Stimulated activated CD8-positive, alpha-beta memory T cell treated with anti-CD3 and anti-CD28 coated beads, Interleukin-4, amount 100 ng/mL, for 48 hours (primary cell): ENCODE results near the gene CNFN.
"Not testable (repeated sequence)": the region's sequence is repeated elsewhere in the genome, so short reads cannot be mapped to it uniquely, and the experiment has no call there.

Experiments
- DNase-seq: peaks from one replicate; pipeline ENCODE4 v3.0.0-alpha.2; 2020

The CNFN gene

DNA sequence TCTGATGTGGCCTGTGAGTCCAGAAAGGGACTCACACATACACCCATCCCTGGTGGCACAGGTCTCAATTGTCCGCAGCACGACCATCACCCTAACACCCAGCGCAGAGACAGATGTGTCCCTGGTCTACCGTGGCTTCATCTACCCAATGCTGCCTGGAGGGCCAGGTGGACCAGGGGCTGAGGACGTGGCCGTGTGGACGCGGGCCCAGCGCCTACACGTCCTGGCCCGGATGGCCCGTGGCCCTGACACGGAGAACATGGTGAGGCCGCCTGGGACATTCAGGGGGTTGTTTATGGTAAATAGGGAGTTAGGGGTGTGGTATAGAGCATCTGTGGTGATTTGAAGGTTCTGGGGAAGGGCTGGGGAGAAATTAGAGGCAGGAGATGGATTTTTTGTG, 41.9 kb downstream of the CNFN start:
- no peak for DNase-seq

DNA sequence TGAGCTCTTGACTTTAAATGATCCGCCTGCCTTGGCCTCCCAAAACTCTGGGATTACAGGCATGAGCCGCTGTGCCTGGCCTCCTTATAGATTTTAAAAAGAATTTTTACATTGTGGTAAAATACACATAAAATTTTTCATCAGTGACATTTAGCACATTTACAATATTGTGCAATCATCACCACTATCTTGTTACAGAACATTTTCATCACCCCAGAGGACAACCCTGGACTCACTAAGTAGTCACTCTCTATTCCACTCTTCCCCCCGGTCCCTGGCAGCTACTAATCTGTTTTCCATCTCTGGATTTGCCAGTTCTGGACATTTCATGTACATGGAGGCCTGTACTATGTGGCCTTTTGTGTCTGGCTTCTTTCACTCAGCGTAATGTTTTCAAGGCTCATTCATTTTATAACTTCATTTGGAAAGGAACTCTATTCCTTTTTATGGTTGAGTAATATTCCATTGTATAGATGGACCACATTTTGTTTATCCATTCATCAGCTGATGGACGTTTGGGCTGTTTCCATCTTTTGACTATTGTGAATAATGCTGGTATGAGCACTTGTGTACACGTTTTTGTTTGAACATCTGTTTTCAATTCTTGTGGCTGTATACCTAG, 44.8 kb downstream of the CNFN start:
- no peak for DNase-seq

DNA sequence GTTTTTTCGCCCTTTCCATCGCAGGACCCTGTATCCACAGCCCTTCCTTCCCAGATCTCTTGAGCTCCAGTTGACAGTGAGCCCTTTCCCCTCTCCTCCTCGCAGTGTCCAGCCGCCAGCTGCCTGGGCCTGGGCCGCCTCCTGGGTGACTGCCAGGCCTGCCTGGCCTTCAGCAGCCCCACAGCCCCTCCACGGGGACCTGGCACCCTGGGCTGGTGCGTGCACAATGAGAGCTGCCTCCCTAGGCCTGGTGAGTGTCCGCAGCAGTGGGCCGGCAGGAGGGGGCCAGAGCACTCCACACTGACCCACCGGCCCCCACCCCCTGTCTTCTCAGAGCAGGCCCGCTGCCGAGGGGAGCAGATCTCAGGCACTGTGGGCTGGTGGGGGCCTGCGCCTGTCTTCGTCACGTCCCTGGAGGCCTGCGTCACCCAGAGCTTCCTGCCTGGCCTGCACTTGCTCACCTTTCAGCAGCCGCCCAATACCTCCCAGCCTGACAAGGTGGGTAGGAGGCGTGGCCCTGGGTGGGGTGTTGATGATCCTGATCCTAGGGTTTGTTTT, 45.7 kb downstream of the CNFN start:
- no peak for DNase-seq

DNA sequence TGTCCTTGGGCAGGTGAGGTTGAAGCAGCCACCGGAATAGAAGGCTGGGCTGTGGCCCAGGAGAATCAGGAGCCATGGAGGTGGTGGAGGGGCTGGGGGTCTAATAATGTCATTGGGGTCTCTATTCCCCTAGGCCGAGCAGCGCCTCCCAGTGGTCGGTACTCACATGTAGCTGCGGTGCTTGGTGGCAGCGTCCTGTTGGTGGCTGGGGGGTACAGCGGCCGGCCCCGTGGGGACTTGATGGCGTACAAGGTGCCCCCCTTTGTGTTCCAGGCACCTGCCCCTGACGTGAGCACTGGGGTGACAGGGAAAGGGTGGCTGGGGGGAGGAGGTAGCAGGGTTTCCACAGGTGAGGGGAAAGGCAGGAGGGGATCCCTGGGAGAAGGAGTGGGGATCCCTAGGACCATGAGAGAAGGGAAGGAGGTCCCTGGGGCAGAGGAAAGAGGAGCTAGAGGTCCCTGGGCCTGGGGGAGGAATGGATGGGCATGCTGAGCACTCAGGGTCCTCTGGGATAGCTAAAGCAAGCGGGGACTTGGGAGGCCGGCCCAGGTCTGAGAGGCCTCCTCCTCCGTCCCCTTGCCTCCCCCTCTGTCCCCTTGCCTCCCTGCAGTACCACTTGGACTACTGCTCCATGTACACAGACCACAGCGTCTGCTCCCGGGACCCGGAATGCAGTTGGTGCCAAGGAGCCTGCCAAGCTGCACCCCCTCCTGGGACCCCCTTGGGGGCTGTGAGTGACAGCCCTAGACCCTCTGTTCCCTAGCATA, 46.6 kb downstream of the CNFN start:
- no peak for DNase-seq

DNA sequence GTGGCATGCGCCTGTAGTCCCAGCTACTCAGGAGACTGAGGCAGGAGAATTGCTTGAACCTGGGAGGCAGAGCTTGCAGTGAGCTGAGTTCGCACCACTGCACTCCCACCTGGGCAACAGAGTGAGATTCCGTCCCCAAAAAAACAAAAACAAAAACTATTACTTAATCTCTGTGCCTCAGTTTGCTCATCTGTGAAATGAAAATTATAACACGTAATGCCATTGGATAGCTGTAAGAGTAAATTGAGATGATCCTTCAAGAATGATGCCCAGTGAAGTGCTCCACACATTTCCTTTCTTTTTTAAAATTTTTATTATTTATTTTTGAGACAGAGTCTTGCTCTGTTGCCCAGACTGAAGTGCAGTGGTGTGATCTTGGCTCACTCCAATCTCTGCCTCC, 50.2 kb downstream of the CNFN start:
- not testable (repeated sequence) for DNase-seq

DNA sequence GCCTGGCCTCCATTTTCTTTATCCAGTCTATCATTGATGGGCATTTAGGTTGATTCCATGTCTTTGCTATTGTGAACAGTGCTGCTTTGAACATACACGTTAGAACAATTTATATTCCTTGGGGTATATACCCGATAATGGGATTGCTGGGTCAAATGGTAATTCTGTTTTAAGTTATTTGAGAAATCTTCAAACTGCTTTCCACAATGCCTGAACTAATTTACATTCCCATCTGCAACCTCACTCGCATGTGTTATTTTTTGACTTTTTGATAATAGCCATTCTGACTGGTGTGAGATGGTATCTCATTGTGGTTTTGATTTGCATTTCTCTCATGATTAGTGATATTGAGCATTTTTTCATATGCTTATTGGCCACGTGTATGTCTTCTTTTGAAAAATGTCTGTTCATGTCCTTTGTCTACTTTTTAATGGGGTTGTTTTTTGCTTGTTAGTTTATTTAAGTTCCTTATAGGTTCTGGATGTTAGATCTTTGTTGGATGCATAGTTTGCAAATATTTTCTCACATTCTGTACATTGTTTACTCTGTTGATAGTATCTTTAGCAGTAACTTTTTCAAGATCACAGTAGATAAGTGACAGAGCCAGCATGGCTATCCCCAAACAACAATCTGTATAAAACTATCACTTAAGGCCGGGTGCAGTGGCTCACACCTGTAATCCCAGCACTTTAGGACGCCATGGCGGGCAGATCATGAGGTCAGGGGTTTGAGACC, 50.8 kb downstream of the CNFN start:
- not testable (repeated sequence) for DNase-seq
